Coronary artery (tissue), 2 donors: Measurements from ENCODE around the gene ADAMTS6.

Experiments
- DNase-seq: peaks from one replicate; pipeline ENCODE4 v3.0.0-alpha.2; 2017; ENCODE audit warnings: low spot score
- H3K27ac ChIP-seq, 2 donors: fragments of 200-600 bp; sonication (generic); one replicate each; pipeline ENCODE4 v1.5.1; 2016 to 2019
- H3K4me3 ChIP-seq: fragments of 200-600 bp; sonication (generic); 2 replicates; pipeline ENCODE4 v1.5.1; 2016; ENCODE audit warnings: mild to moderate bottlenecking, moderate library complexity
- TF ChIP-seq, protein P1 (sequence below): fragments of 200-600 bp; sonication (generic); IDR thresholded peaks from one replicate; pipeline ENCODE4 v1.5.1; 2019; ENCODE audit warnings: antibody characterized with exemption

The ADAMTS6 gene

DNA sequence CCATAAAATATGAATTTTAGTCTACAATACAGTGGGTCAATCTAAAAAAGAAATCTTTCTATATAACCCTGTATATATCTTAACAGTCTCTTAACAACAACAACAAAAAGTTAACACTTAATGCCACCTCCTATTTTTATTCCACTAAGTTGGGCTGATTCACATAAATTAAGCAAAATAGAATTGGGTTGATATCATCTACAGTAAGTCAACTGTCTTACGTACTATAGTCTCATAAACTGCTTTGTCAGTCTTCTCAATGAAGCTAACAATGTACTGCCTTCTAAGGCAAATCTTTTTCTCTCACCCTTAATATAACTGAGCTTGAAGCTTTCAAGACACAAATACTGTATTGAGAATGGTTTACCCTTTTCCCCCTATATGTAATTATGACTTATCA, 185.7 kb downstream of the ADAMTS6 start:
- Histone ChIP-seq H3K4me3 (no peak overlapping the region), H3K27ac (no peak overlapping the region)
- no peak for DNase-seq
- TF ChIP-seq, protein P1, sequence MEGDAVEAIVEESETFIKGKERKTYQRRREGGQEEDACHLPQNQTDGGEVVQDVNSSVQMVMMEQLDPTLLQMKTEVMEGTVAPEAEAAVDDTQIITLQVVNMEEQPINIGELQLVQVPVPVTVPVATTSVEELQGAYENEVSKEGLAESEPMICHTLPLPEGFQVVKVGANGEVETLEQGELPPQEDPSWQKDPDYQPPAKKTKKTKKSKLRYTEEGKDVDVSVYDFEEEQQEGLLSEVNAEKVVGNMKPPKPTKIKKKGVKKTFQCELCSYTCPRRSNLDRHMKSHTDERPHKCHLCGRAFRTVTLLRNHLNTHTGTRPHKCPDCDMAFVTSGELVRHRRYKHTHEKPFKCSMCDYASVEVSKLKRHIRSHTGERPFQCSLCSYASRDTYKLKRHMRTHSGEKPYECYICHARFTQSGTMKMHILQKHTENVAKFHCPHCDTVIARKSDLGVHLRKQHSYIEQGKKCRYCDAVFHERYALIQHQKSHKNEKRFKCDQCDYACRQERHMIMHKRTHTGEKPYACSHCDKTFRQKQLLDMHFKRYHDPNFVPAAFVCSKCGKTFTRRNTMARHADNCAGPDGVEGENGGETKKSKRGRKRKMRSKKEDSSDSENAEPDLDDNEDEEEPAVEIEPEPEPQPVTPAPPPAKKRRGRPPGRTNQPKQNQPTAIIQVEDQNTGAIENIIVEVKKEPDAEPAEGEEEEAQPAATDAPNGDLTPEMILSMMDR, result no peak

DNA sequence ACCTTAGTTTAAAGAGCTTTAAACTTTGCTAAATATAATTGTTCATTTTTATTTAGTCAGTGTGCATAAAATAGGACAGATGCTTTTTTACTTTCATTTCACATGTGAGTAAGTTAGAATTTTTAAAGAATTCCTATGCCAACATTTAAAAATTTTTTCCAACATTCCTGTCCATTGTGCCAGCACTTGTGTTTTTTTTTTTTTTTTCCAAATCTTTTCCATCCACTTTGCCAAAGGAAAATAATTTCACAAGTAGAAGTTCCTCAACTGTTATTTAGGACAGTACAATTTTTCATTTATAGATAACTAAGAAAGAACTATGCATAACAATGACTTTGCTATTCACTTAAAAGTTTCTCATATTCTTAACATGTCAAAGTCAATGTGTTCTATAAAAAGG, 189.5 kb downstream of the ADAMTS6 start:
- H3K4me3 ChIP-seq, result no peak overlapping the region
- TF ChIP-seq, protein P1, result no peak
- no peak overlapping the region for H3K27ac ChIP-seq
- DNase-seq, result no peak

GRCh38 chr5:65290677-65291076, 191.0 kb downstream of the ADAMTS6 start:
- H3K27ac ChIP-seq, result no peak overlapping the region
- TF ChIP-seq, protein P1, result no peak
- no peak for DNase-seq
- H3K4me3 ChIP-seq, result no peak overlapping the region

- Histone ChIP-seq H3K4me3 (no peak overlapping the region), H3K27ac (no peak overlapping the region)
- TF ChIP-seq, protein P1, result no peak
- no peak for DNase-seq
Observed at GRCh38 chr5:65288657-65289056, 193.1 kb downstream of the ADAMTS6 start.

- Histone ChIP-seq H3K27ac (no peak overlapping the region), H3K4me3 (no peak overlapping the region)
- no peak for DNase-seq
- TF ChIP-seq, protein P1, result no peak
Observed at GRCh38 chr5:65279603-65280002, 202.1 kb downstream of the ADAMTS6 start.

GRCh38 chr5:65276178-65276890, 205.4 kb downstream of the ADAMTS6 start:
- no peak overlapping the region for H3K27ac ChIP-seq
- TF ChIP-seq, protein P1, result no peak
- DNase-seq, result no peak
- H3K4me3 ChIP-seq, result no peak overlapping the region

DNA sequence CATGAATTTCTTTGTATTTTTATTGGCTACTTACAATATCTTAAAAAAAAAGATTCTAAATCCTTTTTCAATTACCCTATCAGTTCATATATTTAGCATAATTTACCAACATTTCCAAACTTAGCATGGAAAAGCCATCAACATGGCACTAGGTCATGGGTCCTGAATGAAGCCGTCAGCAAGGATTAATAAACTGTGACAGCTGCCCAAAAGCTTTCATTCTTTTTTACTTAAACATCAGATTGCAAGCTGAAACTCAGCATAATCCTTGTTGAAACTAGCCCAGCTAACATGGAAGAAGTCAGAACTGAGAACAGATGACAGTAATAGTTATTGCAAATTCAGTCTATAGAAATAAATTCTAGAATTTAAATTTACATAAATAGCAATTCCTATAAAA, 209.8 kb downstream of the ADAMTS6 start:
- TF ChIP-seq, protein P1, result no peak
- DNase-seq, result no peak
- H3K4me3 ChIP-seq, result no peak overlapping the region
- H3K27ac ChIP-seq, result no peak overlapping the region
